Measurements from ENCODE around the gene ERC2. TPM values are rescaled to one million over a fixed set of nuclear protein-coding genes. Genes with fewer than 3 reads are reported as not detected.

The ERC2 gene
- polyA plus RNA-seq, 1 experiment = 0.07 TPM

- no peak for DNase-seq (ENCODE audit: low read depth, low spot score)
- Histone ChIP-seq H3K27ac (ENCODE audit: low read depth, low read length) (no peak overlapping the region), H3K9me3 (ENCODE audit: control insufficient read depth, insufficient read depth, low read length) (no peaks in the 10 kb centered on the region), H3K27me3 (ENCODE audit: control insufficient read depth, insufficient read depth, low read length) (peaks cover 6% of the 10 kb centered on the region), H3K4me3 (ENCODE audit: low read depth, low read length) (no peak overlapping the region)
- ChIA-PET CTCF (interaction anchor here (1.1 to 1.4 kb wide), 2 partner anchors 23 to 687 kb away, joined by 3 read pairs; no protein-coding TSS in a partner anchor), POLR2A (no interaction called here)
- TF ChIP-seq, protein P1, sequence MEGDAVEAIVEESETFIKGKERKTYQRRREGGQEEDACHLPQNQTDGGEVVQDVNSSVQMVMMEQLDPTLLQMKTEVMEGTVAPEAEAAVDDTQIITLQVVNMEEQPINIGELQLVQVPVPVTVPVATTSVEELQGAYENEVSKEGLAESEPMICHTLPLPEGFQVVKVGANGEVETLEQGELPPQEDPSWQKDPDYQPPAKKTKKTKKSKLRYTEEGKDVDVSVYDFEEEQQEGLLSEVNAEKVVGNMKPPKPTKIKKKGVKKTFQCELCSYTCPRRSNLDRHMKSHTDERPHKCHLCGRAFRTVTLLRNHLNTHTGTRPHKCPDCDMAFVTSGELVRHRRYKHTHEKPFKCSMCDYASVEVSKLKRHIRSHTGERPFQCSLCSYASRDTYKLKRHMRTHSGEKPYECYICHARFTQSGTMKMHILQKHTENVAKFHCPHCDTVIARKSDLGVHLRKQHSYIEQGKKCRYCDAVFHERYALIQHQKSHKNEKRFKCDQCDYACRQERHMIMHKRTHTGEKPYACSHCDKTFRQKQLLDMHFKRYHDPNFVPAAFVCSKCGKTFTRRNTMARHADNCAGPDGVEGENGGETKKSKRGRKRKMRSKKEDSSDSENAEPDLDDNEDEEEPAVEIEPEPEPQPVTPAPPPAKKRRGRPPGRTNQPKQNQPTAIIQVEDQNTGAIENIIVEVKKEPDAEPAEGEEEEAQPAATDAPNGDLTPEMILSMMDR (IDR thresholded peaks at IDR 0.05; ENCODE audit: low read depth, low read length) = peak; percentile 47
Observed at GRCh38 chr3:55868347-55868746, 599.9 kb downstream of the ERC2 start.

DNA sequence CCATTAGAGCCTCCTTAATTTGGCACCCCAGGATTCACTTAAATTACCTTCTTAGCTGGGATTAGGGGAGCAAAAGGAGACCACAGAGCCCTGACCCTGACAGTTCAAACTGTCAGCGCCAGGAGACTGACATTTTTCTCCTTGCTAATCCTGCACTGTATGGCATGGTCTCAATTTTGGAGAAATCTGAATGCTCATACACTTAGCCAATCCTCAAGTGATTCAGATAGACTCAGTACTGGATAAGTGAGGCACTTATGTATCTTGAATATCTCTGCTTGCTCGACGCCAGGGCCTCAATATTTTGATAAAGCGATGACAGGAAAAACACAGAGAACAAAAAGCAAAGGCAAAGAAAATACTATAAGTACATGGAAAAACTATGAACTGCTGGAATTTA, 605.2 kb downstream of the ERC2 start:
- CTCF ChIA-PET = no interaction called here
- Histone ChIP-seq H3K9me3 (ENCODE audit: control insufficient read depth, insufficient read depth, low read length) (no peaks in the 10 kb centered on the region), H3K27me3 (ENCODE audit: control insufficient read depth, insufficient read depth, low read length) (no peaks in the 10 kb centered on the region), H3K27ac (ENCODE audit: low read depth, low read length) (no peak overlapping the region), H3K4me3 (ENCODE audit: low read depth, low read length) (no peak overlapping the region)
- TF ChIP-seq, protein P1 (IDR thresholded peaks at IDR 0.05; ENCODE audit: low read depth, low read length) = no peak
- POLR2A ChIA-PET = no interaction called here
- no peak for DNase-seq (ENCODE audit: low read depth, low spot score)

DNA sequence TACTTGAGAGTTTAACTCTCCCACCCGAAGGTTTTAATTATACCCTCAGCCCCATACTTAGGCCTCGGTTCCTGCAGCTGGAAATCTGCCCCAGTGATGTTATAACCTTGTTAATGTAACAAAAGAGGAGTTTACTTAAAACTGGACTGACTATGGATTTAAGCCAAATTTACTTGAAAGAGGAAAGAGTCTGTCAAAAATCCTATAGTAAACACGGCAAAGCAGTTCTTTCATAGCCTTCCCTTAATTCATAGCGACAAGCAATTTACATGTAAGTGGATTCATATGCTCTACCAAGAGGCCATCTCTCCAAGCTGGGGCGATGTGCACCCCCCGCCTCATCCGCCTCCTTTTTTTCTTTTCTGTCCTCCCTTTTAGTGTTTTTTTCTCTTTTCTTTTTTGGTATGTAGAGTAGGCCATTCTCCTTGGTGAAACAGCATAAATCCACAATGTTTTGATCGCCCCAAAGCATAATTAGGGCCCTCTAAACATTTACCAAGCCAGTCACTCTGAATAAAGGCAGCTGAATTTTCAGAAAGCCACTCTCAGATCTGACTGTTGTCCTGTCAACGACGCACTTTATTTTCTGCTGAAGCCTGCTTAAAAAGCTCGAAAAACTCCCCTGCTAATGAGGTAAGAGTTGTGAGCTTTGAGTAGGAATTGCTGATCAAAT, 608.1 kb downstream of the ERC2 start:
- H3K9me3 ChIP-seq (ENCODE audit: control insufficient read depth, insufficient read depth, low read length) = no peaks in the 10 kb centered on the region
- no peak overlapping the region for H3K4me3 ChIP-seq (ENCODE audit: low read depth, low read length)
- H3K27ac ChIP-seq (ENCODE audit: low read depth, low read length) = no peak overlapping the region
- ChIA-PET CTCF (interaction anchor here (1.4 kb wide), 1 partner anchor 113 kb away, joined by 4 read pairs; no protein-coding TSS in a partner anchor), POLR2A (no interaction called here)
- no peaks in the 10 kb centered on the region for H3K27me3 ChIP-seq (ENCODE audit: control insufficient read depth, insufficient read depth, low read length)
- peak; percentile 7 for DNase-seq (ENCODE audit: low read depth, low spot score)
- TF ChIP-seq, protein P1 (IDR thresholded peaks at IDR 0.05; ENCODE audit: low read depth, low read length) = no peak

GRCh38 chr3:55859305-55859704, 609.0 kb downstream of the ERC2 start:
- TF ChIP-seq, protein P1 (IDR thresholded peaks at IDR 0.05; ENCODE audit: low read depth, low read length) = no peak
- Histone ChIP-seq H3K27me3 (ENCODE audit: control insufficient read depth, insufficient read depth, low read length) (no peaks in the 10 kb centered on the region), H3K9me3 (ENCODE audit: control insufficient read depth, insufficient read depth, low read length) (no peaks in the 10 kb centered on the region), H3K27ac (ENCODE audit: low read depth, low read length) (no peak overlapping the region), H3K4me3 (ENCODE audit: low read depth, low read length) (no peak overlapping the region)
- ChIA-PET CTCF (no interaction called here), POLR2A (no interaction called here)
- no peak for DNase-seq (ENCODE audit: low read depth, low spot score)

GRCh38 chr3:55858727-55859126, 609.5 kb downstream of the ERC2 start:
- H3K4me3 ChIP-seq (ENCODE audit: low read depth, low read length) = no peak overlapping the region
- H3K27me3 ChIP-seq (ENCODE audit: control insufficient read depth, insufficient read depth, low read length) = no peaks in the 10 kb centered on the region
- ChIA-PET CTCF (no interaction called here), POLR2A (no interaction called here)
- H3K27ac ChIP-seq (ENCODE audit: low read depth, low read length) = no peak overlapping the region
- DNase-seq (ENCODE audit: low read depth, low spot score) = no peak
- TF ChIP-seq, protein P1 (IDR thresholded peaks at IDR 0.05; ENCODE audit: low read depth, low read length) = no peak
- no peaks in the 10 kb centered on the region for H3K9me3 ChIP-seq (ENCODE audit: control insufficient read depth, insufficient read depth, low read length)
